Left forelimb (tissue), 1 donor: ENCODE data around the gene PXMP2.
A peak's percentile ranks its signal among the peaks of the same experiment; 100 is the strongest.
"Not testable (repeated sequence)": the region's sequence is repeated elsewhere in the genome, so short reads cannot be mapped to it uniquely, and the experiment has no call there.

ENCODE experiments used
- DNase-seq: peaks from one replicate; pipeline ENCODE4 v3.0.0-alpha.2; 2018; ENCODE audit warnings: low spot score

PXMP2 gene

DNA sequence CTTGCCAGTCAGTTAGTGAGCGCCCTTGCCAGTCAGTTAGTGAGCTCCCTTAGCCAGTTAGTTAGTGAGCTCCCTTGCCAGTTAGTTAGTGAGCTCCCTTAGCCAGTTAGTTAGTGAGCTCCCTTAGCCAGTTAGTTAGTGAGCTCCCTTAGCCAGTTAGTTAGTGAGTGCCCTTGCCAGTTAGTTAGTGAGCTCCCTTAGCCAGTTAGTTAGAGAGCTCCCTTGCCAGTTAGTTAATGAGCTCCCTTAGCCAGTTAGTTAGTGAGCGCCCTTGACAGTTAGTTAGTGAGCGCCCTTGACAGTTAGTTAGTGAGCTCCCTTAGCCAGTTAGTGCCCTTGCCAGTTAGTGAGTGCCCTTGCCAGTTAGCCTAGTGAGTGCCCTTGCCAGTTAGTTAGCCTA is 7.5 kb downstream of the PXMP2 start:
- DNase-seq: not testable (repeated sequence)

DNA sequence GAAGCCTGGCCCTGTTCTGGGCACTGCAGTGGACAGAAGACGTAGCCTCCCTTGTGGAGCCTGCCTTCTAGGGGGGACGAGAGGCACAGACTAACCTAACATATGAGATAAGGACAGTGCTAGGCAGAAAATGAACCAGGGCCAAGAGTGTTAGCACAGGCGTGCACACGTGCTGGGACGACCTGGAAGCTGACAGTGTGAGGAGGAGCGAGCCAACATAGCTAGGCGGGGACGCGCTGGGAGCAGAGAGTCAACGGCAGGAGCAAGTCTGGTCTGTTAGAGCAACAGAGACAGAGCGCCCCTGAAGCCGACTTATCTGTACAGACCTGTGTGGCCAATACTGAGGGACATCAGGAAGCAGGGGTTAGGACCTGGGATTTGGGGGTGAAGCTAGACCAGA is 8.0 kb downstream of the PXMP2 start:
- DNase-seq: no peak

DNA sequence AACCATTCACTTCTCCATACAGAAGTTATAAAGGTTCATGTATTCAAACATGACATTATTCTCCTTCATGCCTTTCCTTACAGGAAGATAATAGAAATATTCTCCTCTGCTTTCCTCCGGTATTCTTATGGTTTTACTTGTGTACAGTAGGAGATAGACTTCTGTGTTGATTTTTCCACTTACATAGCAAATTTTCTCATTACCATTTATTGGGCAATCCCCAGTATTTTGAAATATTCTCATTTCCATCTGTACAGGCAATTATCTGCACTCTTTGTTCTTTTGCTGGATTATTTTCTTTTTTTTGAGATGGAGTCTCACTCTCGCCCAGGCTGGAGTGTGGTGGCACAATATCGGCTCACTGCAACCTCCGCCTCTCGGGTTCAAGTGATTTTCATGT is 11.0 kb downstream of the PXMP2 start:
- DNase-seq: no peak

- no peak for DNase-seq
Measured at GRCh38 chr12:132700212-132700822, 12.9 kb downstream of the PXMP2 start.

- no peak for DNase-seq
Measured at GRCh38 chr12:132702640-132703039, 15.3 kb downstream of the PXMP2 start.

- DNase-seq: no peak
Measured at GRCh38 chr12:132703641-132704040, 16.3 kb downstream of the PXMP2 start.

DNA sequence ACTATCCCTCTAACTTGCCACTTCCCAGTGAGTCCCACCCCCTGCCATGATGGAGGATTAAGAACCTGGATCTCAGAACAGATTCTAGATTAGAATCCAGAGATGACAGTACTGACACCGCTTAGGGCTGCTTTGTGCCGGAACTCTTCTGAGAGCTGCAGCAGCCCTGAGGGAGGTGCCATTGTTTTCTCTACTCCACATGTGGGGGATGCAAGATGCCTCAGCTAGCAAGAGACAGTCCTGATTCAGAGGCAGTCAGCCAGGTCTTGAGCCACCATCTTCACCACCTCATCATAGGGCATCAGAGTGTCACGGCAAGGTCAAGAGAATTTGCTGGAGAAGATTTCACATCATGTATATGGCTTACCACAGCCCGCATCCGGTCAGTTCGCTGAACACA is 19.9 kb downstream of the PXMP2 start:
- DNase-seq: no peak

- no peak for DNase-seq
Measured at GRCh38 chr12:132708150-132708549, 20.8 kb downstream of the PXMP2 start.

GRCh38 chr12:132710043-132710404 is 22.6 kb downstream of the PXMP2 start:
- no peak for DNase-seq

DNA sequence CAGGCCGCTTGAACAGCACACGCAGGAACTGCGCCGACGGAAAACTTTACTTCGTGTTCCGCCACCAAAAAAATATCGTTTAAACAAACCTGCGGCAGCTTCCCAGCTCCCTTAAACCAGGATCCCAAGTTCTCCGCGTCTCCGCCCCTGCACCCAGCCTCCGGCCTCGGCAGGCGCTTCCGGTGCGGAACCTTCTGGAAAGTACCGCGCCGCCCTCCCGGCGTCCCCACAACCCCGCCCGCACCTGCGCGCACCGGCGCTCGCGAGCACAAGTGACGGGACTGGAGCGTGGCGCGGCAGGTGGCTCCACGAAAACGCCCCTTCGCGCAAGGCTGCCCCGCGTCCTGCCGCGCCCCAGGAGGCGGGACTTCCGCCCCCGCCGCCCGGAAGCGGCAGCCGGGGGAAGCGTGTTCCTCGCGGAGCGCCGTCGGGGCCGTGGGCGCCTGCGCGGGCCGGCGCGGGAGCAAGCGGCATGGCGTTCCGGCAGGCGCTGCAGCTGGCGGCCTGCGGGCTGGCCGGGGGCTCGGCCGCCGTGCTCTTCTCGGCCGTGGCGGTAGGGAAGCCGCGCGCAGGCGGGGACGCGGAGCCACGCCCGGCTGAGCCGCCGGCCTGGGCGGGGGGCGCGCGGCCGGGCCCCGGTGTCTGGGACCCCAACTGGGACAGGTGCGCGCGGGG is 23.2 kb downstream of the PXMP2 start, which contains the start of gene PGAM5:
TSS of gene PGAM5 (plus strand) at position 438 of the 675 bp plus-strand sequence. CDS start at position 473, 35 bp downstream.
- DNase-seq: peak; percentile 89

DNA sequence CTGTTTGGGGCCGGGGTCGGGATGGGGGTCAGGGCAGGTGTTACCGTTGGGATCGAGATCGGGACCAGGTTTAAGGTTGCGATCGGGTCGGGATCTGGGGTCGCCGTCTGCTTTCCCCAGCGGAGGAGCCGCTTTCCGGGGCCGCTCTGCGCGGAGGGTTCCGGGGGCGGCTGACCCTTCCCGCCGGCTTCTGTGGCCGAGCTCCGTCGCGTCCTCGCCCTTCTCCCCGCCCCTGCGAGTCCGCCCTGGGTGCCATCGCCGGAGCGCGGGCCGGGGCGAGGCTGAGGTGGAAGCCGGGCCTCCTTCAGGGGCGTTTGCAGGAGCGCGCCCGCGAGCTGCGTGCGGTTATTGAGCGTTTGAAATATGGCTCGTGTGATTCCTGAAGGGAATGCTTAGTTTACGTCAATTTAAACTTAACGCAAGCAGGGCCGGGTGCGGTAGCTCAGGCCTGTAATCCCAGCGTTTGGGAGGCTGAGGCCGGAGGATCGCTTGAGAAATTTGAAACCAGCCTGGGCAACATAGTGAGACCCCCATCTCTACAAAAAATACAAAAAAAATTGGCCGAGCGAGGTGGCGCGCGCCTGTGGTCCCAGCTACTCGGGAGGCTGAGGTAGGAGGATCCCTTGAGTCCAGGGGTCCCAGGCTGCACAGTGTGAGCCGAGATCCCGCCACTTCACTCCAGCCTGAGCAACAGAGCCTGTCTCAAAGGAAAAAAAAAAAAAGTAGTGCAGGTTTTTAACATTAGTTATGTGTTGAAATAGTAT is 23.9 kb downstream of the PXMP2 start:
- DNase-seq: no peak

- DNase-seq: no peak
Measured at GRCh38 chr12:132713123-132713522, 25.7 kb downstream of the PXMP2 start.

GRCh38 chr12:132715874-132716273 is 28.5 kb downstream of the PXMP2 start:
- DNase-seq: no peak

GRCh38 chr12:132716356-132716755 is 29.0 kb downstream of the PXMP2 start:
- no peak for DNase-seq

- DNase-seq: no peak
Measured at GRCh38 chr12:132717011-132717410, 29.6 kb downstream of the PXMP2 start.

DNA sequence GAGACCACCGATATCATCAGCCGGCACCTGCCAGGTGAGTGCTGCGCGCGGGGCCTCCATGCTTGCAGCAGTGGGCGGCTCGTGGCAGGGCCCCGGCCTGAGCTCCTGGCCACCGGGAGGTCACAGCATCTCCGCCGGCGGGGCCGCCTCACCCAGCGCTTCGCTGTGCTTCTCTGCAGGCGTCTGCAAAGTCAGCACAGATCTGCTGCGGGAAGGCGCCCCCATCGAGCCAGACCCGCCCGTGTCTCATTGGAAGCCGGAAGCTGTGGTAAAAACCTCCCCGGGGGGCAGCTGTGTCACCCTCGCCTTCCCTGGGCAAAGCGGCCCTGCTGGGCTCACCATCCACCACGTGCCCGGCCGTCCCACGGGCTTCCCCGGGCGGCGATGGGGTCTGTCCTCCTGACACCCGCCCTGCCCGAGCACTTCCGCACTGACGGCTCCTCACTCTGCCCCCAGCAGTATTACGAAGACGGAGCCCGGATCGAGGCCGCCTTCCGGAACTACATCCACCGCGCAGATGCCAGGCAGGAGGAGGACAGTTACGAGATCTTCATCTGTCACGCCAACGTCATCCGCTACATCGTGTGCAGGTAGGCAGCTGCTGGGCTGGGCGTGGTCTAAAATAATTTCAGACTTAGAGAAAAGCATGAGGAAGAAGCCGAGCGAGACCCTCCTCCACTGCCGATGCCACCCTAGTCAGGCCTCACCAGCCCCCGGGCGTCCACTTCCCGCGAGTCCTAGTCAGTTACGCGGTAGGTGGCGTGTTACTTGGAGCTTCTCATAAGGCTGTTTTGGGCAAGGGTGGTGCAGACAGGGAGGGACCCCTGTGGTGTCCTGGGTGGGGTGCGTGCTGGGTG is 30.4 kb downstream of the PXMP2 start:
- no peak for DNase-seq

DNA sequence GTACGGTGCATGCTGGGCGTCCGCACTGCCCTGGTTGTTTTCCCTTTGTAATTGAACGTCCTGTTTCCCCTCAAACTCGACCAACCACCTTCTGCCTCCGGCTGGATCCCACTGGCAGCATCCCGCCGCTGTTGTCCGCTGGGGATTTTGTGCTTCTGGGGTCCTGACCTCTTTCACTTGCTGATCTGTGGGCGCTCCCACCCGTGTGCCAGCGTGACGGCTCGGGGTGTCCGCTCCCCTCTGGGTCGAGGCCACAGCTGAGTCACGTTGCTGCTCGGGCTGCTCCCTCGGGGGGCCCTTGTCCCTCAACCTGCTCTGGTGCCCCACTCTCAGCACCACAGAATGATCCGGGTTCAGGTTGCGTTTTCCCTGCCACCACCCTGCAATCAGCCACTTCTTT is 31.3 kb downstream of the PXMP2 start:
- DNase-seq: no peak

- DNase-seq: no peak
Measured at GRCh38 chr12:132719141-132719953, 32.0 kb downstream of the PXMP2 start.

- DNase-seq: no peak
Measured at GRCh38 chr12:132719954-132720324, 32.6 kb downstream of the PXMP2 start.

DNA sequence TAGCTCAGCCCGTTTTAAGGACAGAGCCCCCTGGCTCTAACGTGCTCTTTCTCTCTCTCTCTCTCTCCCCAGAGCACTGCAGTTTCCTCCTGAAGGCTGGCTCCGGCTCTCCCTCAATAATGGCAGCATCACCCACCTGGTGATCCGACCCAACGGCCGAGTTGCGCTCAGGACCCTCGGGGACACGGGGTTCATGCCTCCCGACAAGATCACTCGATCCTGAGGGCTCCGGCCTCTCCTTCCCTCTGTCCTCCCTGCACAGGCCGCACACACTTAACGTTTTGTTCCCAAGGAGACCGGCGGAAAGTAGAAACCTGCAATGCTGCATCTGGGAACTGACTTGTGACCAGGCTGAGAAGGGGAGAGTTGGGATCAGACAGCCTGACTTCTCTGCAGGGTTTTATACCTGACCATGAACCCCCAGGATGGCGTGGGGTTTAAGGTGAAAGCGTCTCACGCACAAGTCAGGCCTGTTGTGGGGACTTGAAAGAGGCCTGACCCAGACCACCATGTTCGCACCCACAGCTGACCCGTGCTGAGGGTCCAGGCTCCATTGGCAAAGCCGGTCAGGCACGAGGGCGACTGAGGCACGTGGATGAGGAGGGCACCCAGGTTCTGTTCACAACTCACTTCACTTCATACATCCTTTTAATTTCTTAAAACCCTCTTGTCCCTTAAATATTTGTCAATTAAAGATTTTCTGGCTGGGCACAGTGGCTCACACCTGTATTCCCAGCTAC is 33.4 kb downstream of the PXMP2 start:
- DNase-seq: no peak
